WI38 (cell line): ENCODE data around the gene TTC1.

Source experiments
- H3K4me3 ChIP-seq: 2 replicates; pipeline ENCODE4 v1.5.1; 2011; ENCODE audit warnings: low read depth, mild to moderate bottlenecking, control low read depth, low read length
- CTCF ChIP-seq: IDR thresholded peaks from 2 replicates; pipeline ENCODE4 v1.5.1; 2012; ENCODE audit warnings: low read depth, mild to moderate bottlenecking, control low read depth, low read length

TTC1 gene

GRCh38 chr5:159982421-159983173, 26.3 kb upstream of the TTC1 start:
- H3K4me3 ChIP-seq, result no peak overlapping the region
- TF ChIP-seq CTCF, result no peak

DNA sequence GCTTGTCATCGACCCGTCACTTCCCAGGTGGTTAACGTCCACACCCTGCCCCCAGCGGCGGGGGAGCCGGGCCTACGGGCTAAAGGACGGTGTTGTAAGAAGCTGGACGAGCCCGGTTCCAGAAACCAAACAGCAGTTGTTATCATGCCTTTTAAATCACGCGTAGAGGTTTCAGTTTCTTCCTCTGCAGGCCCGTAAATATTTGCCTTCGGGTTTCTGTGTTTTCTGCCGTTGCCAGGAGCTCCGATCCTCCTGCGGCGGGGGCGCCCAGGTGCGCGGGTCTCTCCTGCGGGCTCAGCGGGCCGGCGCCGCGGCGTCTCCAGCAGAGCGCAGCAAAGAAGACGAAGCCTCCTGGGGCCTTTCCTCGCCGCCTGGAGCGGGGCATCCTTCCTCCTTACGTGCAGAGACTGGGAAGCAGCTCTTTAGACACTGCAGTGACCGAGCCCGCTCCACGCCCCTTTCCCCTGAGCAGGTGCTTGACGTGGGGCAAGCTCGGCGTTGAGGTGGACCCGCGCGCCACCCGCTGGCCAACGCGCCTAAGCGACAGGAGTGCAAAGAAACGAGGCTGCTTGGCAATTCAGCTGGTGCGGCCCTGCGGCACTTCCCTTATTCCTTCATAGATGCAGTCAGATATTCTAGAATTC, 21.8 kb upstream of the TTC1 start:
- peak overlapping the region; percentile 59 for H3K4me3 ChIP-seq
- TF ChIP-seq CTCF, result peak; percentile 71

- no peak for TF ChIP-seq CTCF
- no peak overlapping the region for H3K4me3 ChIP-seq
These were observed 18.4 kb upstream of the TTC1 start for GRCh38 chr5:159990506-159990905.

DNA sequence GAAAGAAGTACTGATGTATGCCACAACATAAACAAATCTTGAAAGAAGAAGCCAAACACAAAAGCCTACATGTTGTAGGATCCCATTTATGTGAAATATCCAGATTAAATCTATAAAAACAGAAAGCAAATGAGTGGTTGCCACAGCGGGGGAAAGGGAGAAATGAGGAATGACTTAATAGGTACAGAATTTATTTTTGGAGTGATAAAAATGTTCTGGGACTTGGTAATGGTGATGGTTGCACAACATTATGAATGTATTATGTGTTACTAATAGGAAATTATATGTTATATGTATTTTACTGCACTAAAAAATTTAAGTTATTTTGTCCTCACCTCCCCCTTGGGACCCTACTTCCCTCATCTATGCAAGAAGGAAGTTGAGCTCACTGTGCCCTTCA, 16.4 kb upstream of the TTC1 start:
- H3K4me3 ChIP-seq, result no peak overlapping the region
- TF ChIP-seq CTCF, result no peak

DNA sequence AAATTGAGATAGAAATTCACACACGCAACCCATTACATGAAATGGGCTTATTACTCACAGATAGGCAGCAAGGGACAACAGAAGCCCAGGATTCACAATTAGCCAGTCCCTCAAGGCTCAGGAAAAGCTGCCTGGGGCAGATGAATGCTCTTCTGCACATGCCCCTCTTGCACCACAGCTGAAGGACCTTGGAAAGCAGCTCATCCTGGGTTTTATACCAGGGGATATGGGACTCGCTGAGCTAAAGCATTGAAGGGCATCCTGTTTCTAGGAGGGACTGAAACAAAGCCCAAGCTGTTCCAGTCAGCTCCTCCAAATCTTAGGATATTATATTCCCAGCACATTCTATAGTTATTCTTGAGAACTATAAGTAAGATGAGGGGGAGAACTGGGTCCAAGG, 15.7 kb upstream of the TTC1 start:
- TF ChIP-seq CTCF, result no peak
- no peak overlapping the region for H3K4me3 ChIP-seq

- TF ChIP-seq CTCF, result no peak
- no peak overlapping the region for H3K4me3 ChIP-seq
These were observed 13.0 kb upstream of the TTC1 start for GRCh38 chr5:159995907-159996306.

DNA sequence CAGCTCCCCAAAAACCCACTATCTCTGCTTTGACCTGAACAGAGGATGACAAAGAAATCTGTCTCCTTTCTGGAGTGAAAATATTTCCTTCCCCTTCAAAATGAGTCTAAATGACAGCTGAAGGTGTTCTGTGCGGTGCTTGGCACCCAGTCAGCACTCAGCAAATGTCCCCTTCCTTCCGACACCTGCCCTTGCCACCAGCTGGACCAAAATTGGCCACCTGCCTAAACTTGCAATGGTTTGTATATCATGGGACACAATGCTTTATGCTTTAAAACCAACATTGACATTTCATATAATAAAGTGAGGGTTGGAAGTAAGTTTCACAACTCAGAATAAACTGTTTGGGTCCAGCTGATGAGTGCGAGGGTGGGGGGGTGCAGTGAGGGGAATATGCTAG, 7.5 kb upstream of the TTC1 start:
- no peak for TF ChIP-seq CTCF
- H3K4me3 ChIP-seq, result no peak overlapping the region
